ENCODE data around the gene TNFAIP8.

TNFAIP8 gene

DNA sequence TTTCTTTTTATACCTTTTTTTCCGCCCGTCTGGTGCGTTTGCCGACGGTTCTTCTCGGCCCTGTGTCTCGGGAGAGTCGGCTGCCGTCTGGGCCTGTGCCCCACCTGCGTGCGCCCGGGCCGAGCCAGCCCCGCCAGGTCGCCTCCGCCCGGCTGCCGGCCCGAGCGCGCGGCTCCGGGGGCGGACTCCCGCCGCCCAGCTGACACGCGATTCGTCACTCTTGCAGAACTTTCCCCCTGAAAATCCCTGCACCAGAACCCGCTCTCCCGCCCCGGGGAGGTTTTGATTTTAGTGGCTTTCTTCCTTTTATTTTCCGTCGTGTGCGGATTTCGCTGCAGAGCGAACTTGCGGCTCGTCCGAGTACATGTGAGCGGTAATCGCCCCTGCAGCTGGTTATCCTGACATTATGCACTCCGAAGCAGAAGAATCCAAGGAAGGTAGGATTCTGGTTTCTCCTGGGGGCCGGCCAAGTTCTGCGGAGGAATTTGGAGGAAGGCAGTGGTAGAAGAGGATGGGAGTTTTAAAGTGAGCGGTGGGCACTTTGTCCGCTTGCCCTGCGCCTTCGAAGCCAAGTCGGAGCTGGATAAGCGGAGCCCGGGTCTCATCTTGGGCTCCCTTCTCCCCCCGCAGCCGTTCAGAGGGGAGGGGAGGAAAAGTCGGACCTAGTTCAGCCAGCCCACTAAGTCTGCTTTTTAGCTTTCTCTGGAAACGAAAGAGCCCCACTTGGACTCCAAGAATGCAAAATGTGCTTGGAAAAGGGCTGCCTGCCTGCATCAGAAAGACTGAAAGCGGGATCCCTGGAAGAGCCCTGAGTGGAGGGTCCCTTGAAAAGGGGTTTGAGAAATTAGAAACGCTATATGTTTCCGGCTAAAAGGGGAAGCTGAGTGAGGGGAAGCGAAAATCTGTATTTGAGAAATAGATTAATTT, at the start of gene TNFAIP8:
Gene TNFAIP8 (plus strand): TSS at position 335 of the 927 bp plus-strand sequence. CDS start 72 bp downstream, at position 407.
- peak within 1 kb of the TSS; percentile 39 for H3K4me3 ChIP-seq (ENCODE audit: low read depth, low read length)

DNA sequence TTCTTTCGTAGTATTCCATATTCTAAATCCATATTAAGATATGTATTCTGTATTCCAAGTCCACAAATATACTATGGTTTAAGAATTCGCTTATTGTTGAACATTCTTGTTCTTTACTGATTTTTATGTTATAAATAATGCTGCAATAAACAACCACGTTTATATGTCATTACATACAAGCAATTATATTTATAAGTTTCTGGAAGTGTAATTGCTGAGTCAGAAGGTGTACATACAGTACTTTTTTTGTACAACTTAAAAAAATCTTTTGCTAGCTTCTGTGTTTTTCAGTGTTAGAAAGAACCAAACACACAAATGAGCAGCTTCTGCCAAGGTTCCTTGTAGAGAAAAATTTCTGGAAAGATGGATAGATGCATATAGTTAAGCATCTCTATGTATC, 48.6 kb upstream of the TNFAIP8 start:
- no peak overlapping the region for H3K4me3 ChIP-seq (ENCODE audit: low read depth, low read length)

DNA sequence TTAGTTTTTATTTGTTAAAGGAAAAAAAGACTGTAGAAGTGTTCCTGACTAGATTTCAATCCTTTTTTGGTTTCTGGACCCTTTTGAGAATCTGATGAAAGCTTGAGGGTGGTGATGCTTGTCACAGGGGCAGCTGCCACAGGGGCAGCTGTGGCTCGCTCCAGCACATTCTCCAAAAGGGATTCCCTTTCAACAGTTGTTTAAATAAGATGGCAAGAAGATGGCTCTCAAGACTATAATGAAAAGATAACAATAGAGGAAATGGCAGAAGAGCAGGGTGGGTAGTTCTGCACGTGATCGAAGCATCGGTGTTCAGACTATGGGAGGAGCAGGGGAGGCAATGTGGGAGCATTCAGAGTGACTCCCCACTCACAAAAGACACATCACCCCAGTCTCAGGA, 46.5 kb upstream of the TNFAIP8 start:
- H3K4me3 ChIP-seq (ENCODE audit: low read depth, low read length): no peak overlapping the region

DNA sequence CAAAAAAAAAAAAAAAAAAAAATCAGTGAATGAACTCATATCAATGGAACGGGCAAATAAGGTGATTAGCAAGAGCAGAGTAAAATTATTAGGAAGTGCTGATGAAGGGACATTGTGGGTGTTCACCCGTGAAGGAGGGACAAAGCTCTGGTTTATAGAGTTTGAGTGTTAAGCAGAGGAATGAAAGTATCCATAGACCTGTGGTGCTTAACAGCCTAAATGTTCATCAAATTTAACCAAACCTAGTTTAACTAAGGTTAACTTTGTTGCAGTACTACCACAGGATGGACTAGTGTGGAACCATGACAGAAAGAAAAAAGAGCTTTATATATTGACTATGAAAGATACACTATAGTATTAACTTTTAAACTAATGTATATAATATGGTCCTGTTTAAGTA, 44.1 kb upstream of the TNFAIP8 start:
- H3K4me3 ChIP-seq (ENCODE audit: low read depth, low read length): no peak overlapping the region

DNA sequence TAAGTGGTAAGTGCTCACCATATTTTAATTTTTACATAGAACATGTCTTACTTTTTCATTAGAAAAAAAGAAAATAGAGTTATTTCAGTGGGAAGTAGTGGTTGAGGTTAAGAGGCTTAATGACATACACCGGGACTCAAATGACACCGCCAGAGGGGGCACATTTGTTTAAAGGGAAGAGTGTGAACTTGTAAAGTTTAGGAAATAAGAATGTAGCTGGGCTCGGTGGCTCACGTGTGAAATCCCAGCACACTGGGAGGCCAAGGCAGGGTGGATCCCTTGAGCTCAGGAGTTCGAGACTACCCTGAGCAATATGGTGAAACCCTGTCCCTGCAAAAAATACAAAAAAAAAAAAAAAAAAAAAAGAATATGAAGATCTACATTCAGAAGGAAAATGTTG, 43.4 kb upstream of the TNFAIP8 start:
- no peak overlapping the region for H3K4me3 ChIP-seq (ENCODE audit: low read depth, low read length)

DNA sequence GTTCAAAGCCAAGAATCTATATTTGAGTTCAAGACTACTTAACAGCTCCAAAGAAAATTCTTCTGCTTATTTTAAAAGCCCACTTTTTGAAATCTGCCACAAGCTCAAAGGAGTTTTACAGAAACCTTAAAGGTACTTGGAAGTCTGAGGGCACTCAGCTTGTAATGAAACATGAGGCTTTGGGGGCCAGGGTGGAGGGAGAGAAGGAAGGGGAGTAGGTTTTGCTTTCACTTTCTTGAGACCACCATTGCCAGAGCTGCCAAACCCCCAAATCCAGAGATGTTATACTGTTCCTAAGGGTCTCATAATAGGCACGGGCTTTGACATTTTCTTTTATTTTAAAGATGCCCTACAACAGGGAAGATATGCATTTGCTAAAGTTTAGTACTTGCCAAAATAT, 42.6 kb upstream of the TNFAIP8 start:
- no peak overlapping the region for H3K4me3 ChIP-seq (ENCODE audit: low read depth, low read length)

DNA sequence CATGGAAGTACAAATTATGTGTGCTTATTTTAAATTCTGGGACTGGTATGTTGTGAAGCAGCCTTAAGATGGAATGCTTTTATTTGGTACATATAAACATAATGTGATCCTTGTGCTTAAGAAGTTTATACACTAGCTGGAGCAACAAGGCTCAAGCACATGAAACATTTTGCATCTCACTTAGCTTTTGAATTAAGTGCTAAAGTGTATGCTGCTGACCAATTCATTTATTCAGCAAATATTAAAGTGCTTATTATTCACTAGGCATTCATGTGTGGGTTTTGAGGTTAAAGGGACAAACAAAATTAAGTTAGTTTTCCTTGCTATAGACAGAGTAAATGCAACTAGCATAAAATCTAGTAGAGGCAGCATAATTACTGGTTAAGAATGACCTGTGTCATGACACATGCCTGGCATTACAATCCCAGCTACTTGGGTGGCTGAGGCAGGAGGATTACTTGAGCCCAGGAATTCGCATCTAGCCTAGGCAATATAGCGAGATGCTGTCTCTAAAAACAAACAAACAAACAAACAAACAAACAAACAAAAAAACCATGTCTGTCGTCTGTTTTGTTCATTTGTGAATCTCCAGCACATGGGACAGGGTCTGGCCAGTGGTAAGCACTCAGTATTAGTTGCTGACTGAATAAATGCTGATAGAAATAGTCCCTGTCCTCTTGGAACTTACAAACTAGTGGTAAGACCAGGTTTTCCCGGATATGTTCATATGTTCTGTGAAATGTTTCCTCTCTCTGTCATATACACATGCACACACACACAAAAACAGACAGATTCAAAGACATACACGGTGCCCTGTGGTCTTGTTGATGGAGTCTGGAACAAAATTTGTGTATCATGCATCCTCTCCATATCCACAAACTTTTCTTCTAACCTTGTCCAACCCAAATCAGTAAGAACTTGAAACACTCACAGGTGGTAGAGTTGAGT, 41.9 kb upstream of the TNFAIP8 start:
- H3K4me3 ChIP-seq (ENCODE audit: low read depth, low read length): no peak overlapping the region

DNA sequence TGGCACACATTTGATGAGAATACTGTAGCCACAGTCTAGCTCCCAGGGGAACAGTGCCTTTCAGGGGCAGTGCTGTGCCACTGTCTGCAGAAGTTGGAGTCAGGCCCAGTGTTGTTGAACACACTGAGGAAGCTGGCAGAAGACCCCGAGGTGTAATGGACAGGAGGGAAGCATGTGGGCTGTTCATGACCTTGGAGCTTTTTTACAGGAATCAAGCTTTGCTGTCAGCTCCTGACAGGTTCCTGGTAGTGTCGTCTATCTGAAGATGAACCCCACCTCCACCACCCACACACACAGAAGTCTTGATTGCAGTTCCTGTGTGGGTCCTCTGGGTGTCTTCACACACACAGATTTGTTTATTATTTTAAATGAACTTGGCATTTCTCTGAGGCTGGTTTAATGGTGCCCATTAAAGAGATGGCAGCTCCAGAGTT, 40.3 kb upstream of the TNFAIP8 start:
- no peak overlapping the region for H3K4me3 ChIP-seq (ENCODE audit: low read depth, low read length)

DNA sequence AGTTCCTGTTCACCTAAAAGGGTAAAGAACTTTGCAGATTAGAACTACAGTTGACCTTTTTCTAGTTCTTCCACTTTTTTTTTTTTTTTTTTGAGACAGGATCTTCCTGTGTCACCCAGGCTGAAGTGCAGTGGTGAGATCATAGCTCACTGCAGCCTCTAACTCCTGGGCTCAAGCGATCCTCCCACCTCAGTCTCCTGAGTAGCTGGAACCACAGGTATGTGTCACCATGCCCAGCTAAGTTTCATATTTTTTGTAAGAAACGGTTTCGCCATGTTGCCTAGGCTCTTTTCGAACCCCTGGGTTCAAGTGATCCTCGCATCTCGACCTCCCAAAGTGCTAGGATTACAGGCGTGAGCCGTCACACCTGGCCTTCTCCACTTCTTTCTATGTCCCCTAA, 39.7 kb upstream of the TNFAIP8 start:
- no peak overlapping the region for H3K4me3 ChIP-seq (ENCODE audit: low read depth, low read length)

DNA sequence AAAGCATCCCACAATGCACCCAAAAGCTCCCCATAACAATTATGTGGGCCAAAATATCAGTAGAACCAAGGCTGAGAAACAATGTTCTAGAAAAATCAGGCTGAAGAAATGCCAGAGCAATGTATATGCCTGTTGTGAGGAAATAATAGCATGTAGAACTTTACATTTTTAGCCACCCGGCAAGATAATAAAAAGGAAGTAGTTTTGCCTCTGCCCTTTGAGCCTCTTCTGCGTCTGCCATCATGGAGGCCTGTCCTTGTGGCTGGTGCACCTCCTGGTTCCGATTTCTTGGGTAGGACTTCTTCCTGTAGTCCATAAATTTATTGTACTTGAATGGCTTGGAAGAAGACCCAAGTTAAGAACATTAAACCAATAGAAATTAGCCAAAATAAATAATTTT, 38.9 kb upstream of the TNFAIP8 start:
- no peak overlapping the region for H3K4me3 ChIP-seq (ENCODE audit: low read depth, low read length)

DNA sequence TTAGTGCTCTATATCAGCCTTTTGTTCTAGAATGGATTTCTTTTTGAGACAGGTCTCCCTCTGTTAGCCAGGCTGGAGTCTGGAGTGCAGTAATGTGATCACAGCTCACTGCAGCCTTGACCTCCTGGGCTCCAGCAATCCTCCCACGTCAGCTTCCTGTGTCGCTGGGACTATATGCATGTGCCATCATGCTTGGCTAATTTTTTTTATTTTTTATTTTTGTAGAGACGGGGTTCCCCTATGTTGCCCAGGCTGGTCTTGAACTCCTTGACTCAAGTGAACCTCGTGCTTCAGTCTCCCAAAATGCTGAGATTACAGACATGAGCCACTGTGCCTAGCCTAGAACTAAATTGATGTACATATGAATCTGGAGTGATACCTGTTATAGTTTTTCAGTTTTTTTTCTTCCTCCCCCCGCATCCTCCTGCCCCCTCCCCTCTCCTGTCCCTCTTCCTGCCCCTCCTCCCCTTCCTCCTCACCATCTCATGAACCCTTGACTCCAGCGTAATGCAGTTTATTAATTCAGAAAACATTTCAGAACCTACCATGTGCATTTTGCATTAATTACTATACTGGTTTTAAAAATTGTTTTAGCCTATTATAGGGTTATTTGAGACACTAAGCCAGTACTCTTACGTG, 37.4 kb upstream of the TNFAIP8 start:
- no peak overlapping the region for H3K4me3 ChIP-seq (ENCODE audit: low read depth, low read length)

DNA sequence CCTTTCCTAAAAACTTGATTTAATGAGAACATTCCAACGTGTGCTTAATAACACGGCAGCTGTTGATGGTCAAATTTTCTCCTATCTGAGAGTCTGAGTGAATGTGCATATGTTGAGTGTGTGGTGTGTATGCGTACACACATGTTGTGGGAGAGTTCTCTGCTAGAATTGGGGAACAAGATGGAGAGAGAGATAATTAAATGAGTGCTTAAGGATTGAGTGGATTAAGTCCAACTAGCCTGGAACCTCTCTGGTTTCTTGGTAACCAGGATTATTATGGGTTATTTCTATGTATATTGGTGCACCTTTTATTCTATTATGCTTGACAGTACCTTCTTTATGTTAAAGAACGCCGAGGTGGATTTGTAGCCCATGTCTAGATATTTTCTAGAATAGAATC, 36.4 kb upstream of the TNFAIP8 start:
- H3K4me3 ChIP-seq (ENCODE audit: low read depth, low read length): no peak overlapping the region

DNA sequence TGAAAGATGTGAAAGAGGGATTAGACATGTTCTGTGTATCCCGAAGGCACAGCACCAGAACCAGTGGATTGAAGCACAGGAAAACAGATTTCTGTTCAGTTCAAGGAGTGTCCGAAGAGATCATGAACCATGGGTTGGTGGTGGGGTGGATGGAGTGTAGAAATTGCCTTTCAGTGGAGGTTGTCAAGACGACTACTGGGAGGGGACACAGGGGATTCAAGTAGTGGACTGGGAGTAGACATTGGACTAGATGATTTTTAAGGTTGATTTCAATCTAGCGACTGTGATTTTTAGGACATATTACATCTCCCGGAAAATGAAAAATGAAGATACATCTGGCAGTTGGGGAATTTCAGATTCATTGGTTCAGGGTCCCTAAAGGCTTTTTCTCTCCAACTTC, 35.9 kb upstream of the TNFAIP8 start:
- H3K4me3 ChIP-seq (ENCODE audit: low read depth, low read length): no peak overlapping the region

DNA sequence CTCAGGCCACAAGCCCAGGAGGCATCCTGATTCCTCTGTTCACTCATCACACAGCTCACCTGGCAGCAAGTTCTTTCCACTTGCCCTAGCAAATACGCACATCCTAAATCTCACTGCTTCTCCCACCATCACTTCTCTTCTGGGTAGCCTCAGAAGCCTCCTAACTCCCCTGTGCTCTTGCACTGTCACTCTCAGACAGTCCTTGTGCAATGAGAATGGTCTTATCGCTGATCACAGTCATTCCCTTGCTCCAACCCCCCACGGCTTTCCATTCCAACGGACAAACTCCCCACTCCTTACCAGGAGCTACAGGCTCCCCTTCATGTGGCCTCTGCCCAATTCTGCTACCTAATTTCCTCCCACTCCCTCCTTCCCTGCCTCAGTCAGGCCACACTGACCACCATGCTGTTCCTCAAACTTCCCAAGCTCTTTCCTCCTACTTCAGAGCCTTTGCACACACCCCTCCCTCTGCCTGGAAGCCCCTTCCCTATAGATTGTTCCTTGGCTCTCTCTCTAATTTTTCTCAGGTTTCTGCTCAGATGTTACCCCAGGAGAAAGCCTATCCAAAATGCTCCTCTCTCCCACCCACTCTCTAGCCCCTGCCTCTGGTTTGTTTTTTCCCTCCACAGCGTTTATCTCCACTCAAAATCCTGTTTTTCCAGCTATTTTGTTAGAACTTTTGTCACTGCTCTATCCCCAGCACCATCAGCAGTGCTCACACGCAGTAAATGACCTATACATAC, 34.1 kb upstream of the TNFAIP8 start:
- H3K4me3 ChIP-seq (ENCODE audit: low read depth, low read length): no peak overlapping the region

DNA sequence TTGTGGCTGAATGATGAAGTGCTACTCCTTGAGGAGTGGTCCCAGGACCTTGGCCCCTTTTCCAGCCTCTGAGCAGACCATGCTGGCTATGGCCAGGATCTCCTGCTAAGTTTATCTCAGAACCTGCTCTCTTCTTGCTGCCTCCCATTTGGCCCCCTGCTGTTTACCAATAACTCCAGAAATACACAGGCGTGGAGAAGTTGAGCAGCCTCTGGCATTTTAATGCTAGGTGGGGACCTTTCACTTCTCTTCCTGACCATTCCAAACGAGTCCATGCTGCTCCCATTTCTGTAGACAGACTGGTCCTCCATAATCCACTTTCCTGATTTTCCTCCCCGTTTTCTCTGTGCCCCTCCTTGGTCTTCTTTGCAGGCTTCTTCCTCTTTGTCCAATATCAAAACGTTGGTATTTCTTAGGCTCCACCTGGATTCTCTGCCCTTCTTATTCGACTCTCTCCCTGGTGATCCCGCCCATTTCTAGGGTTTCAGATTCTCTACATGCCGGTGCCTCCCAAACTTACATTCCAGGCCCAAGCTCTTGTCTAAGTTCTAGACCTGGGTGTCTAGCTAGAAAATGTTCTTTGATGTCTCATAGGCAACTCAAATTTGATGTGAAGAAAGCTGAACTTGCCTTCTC, 33.4 kb upstream of the TNFAIP8 start:
- H3K4me3 ChIP-seq (ENCODE audit: low read depth, low read length): no peak overlapping the region

DNA sequence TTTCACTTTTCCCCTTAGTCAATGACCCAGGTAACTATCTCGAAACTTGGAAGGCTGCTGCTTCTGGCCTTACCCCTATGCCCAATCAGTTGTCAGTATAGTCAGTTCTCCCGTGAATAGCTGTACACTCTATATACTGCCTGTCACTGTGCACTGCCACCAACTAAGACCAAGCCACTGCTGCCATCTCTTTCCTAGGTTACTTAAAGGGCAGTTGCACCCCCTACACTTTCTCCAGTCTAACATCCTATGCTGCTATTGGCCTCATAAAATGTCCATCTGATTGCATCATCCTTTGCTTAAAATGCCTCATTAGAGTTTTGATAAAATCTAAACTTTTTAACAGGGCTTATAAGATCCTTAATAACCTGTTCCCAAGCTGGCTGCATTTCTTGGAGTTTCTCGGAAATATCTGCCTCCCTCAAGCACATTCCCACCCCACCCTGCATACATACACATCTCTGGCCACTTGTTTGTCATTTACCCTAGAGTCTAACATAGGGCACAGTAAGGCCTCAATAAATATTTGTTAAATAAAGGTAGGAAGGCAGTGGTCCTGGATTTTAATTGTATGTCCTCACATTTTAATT, 32.8 kb upstream of the TNFAIP8 start:
- no peak overlapping the region for H3K4me3 ChIP-seq (ENCODE audit: low read depth, low read length)

DNA sequence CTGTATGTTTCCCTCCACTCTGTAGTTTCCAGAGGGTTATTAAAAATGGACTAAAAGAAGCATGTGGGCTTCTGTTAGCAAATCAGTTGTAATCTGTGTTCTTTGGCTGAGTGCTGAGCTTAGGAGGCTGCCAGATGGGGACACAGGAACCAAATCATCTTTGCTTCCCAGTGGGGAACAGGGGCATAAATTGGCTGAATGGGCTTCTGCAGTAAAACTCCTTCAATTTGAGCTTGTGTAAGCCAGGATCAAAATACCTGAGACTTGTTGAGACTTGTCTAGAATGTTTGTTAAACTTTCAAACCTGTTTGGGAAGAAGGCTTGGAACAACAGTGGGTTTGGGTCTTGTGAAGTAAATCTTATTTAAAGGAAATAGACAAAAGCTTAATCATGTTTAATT, 32.2 kb upstream of the TNFAIP8 start:
- H3K4me3 ChIP-seq (ENCODE audit: low read depth, low read length): no peak overlapping the region

DNA sequence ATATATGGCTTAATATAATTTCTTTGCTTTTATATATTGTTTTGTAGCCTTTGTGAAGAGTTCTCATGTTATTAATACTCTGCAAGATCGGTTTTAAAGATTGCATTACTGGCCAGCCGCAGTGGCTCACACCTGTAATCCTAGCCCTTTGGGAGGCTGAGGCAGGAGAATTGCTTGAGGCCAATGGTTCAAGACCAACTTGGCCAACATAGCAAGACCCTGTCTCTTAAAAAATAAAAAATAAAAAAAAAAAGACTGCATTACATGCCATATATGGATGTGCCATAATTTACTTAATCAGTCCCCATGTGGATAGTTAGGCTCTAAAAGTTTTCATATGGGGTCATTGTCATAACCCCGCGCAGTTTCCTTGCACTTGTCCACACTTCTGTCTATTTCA, 31.0 kb upstream of the TNFAIP8 start:
- no peak overlapping the region for H3K4me3 ChIP-seq (ENCODE audit: low read depth, low read length)

DNA sequence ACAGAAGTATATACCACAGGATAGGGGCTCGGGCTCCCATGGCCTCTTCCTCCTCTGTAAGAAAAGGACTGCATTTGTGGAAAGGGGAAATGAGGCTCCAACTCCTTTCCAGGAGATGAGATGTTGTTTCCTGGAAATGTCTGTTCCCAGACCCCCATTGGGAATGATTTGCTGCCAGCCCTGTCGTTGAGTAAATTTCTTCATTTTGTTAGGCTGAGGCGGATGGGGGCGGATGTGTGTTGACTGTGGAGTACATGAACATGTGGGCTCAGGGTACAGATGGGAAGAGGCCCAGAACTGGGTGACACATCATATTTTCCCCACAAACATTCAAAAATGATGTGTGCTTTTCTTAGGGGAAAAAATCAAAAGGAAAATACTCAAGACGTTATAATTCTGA, 28.8 kb upstream of the TNFAIP8 start:
- H3K4me3 ChIP-seq (ENCODE audit: low read depth, low read length): no peak overlapping the region

Measured in iPS-11a (cell line).